Measurements from ENCODE around the gene CCND1.

CCND1 gene

DNA sequence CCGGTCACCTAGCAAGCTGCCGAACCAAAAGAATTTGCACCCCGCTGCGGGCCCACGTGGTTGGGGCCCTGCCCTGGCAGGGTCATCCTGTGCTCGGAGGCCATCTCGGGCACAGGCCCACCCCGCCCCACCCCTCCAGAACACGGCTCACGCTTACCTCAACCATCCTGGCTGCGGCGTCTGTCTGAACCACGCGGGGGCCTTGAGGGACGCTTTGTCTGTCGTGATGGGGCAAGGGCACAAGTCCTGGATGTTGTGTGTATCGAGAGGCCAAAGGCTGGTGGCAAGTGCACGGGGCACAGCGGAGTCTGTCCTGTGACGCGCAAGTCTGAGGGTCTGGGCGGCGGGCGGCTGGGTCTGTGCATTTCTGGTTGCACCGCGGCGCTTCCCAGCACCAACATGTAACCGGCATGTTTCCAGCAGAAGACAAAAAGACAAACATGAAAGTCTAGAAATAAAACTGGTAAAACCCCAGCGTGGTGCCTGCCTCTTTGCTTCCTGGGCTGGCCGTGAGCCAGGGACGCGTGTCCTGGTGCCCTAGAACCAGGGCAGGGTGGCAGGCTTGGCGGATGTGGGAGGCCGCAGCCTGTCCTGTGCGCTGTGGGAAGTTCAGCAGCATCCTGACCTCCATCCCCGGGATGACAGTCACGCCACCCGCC lies 13.2 kb downstream of the CCND1 start:
- no peak for DNase-seq (ENCODE audit: low spot score)

DNA sequence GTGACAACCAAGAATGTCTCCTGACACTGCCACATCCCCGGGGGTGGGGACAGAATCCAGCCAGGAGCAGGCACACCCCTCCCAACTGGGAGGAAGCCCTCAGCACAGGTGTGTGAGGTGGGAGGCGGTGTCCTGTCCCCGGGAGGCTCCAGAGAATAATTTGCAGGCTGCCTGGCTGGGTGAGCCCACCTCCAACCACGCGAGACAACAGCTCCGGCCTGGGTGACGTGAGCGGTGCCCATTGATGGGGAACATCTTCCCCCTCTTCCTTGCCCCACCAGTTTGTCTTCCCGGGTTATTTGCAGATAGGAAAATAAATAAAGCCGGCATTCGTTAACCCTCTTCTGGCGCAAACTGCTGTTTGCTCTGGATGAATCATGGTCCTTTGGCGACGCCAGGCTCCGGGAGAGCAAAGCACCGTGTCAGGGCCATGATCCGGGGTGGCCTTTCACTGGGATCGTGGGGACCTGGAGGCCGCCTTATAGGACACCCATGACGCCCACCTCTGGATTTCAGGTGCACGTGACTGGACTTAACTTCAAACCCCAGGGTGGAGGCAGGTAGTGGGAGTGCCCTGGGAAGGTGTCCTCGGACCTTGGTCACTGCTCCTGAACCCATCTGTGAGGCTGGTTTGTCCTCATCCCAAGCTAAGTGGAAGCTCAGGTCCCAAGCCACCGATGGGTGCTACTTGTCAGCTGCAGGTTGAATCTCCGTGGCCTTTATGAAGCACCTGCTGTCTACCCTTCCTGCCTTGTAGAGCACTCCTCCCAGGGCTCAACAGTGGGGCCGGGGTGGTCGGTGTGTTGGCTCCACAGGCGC lies 13.9 kb downstream of the CCND1 start:
- no peak for DNase-seq (ENCODE audit: low spot score)

DNA sequence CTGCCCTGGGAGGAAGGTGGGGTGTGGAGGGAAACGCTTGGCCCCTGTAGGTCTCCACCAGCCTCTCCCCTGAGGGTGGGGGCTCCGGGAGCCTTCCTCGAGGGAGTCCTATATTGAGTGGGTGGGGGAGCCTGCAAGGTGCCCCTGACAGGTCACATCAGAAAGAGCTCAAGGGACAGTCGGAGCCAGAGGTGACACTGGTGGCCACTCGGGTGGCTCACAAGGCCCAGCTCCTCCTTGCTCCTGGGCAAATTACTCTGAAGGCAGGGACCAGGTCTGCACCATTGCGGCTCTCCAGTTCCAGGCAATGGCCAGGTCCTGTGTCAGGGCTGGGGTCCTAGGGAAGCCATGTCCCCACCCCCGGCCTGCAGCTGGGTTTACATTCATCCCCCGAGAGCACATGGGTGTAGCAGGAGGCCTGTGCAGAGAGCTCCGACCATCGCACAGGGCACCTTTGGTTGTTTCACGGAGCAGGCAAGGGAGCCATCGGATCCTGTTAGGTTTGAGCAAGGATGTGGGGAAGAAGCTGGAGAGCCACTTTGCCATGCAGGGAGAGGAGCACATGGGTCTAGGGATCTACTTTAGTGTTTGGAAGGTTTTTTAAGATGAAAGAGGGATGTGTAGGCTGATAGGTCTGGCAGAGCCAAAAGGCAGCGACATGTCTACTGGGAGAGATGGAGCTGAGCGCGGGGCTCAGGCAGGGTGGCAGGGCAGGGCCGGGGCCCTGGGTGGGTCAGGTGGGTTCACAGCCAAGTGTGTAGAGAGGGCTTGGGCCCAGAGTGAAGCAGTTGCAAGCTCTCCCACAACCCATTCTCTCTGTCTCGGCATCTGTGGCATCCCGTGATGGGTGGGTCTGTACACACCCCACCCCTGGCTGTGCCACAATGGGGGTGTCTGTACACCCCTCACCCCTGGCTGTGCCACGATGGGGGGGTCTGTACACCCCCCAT lies 14.8 kb downstream of the CCND1 start:
- no peak for DNase-seq (ENCODE audit: low spot score)

DNA sequence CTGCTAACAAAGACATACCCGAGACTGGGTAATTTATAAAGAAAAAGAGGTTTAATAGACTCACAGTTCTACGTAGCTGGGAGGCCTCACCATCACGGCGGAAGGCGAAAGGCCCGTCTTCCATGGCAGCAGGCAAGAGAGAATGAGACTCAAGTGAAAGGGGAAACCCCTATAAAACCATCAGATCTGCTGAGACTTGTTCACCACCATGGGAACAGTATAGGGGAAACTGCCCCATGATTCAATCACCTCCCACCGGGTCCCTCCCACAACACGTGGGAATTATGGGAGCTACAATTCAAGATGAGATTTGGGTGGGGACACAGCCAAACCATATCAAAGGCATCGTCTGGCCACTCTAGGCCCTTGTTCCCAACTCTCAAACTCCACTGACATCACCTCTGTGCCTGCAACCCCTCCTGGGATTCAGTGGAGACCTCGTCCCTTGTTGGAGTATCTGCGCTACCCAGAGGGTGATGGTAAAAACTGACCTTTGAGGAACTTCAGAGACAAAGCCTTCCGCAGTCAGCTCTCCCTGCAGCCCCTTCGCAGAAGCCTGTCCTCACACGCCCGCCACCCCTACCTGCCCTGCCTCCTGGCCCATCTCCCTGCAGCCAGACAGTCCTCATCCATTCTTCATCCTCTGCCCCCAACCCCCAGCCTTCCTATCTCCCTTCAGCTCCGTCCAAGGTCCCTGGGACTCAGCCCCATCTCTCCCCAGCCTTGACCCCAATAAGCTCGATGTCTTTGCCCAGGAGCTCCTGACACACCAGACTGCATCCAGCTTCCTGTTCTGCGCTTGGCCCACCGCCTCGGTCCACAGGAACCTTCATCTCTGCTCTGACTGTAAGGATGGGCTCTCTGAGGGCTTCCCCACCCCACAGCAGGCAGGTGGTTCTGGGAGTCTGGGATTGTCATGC lies 15.8 kb downstream of the CCND1 start:
- peak; percentile 42 for DNase-seq (ENCODE audit: low spot score)

DNA sequence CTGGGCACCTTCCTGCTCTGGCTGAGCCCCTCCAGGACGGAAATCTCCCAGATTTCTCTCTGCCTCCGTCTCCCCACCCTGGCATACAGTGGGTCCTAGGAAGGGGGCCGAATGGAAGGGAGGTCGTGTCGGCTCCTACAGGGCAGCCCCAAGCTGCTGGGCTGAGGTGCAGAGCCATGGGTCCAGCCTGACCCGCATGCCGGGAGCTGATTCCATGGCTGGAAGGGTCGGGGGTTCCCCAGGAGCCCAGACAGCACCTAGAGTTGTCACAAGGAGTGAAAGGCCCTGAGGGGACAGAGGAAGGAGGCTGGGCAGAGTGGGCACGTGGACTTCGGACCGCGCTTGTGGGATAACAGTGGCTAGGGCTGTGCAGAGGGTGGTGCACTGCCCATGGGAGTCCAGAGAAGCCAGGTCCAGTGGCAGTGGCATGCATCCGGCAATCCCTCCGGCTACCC lies 16.5 kb downstream of the CCND1 start:
- DNase-seq (ENCODE audit: low spot score), result no peak

DNA sequence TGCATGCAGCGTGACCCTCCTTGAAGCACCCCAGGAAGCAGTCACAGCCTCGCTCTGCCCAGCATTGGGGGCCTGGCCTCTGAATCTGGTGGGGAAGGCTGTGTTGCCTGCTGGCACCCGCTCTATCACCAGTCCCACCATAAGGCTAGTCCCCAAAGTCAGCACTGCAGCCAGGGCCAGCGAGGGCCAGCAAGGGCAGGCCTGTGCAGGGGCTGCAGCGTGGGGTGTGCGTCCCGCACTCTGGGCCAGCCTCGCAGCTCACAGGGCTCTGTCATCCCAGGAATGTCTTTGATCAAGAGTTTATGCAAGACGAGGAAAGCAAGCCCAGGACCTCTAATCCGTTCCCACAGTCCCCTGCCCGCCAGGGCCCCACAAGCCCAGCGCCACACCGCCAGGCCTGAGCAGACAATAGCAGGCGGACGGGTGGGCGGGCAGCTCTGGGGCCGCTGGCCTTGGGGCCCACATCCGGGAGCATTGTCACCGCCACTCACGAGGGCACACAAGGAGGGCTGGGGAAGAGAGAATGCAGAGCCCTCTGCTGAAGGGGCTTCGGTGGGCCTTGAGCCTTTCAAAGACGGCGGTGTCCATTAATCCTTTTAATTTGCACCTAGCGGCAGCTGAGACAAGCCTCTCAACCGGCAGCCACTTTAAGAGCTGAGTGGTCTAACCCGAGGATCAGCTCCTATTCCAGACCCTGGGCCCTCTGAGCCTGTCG lies 17.1 kb downstream of the CCND1 start:
- DNase-seq (ENCODE audit: low spot score), result no peak

DNA sequence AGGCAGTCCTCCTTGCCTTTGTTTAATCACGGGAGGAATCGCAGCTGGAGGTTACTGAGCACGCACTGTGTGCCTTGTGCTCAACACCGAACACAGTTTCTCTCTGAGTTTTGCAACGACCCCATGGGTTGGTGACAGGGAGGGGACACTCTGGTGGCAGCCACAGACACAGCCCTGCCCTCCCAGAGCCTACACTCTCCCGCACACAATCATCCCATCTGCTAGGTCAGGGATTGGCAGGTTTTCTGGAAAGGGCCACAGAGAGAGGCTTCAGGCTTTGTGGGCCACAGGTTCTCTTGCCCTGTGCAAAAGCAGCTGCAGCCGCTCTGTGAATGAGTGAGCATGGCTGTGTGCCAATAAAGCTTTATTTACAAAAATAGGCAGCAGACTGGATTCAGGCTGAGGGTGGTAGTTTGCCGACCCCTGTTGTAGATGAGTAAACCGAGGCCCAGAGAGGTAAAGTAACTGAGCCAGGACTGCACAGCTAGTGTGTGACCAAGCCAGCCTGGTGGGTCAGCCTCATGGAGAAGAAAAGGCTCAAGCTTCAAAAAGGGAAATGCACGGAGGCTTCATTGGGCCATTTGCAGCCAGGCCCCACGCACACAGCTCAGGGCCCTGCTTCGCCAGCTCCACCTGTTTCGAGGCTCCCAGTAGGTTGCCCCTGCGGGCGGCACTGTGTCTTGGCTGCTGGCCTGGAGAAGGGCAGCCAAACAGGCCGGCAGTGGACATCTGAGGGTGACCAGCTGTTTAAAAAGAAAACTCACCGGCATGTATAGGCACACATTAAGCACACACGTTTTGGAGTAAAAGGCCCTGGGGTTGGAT lies 17.9 kb downstream of the CCND1 start:
- DNase-seq (ENCODE audit: low spot score), result no peak

DNA sequence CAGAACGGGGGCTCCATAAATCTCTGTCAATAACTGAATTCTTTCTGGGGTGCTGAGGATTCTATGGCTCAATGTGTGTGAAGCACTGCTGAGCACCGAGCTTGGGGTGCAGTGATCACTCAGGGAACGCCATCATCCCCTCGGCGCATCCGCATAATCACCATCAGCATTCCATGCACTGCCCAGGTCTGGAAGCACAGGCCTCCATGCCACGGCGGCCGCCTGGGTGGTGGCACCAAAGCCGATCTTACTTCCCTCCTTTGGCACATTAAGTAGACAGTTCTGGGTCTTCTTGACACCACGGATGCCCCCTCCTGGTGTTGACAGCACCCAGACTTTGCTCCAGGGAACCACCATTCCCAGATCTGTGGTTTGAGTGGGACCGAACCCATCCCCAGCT lies 18.6 kb downstream of the CCND1 start:
- DNase-seq (ENCODE audit: low spot score), result no peak

DNA sequence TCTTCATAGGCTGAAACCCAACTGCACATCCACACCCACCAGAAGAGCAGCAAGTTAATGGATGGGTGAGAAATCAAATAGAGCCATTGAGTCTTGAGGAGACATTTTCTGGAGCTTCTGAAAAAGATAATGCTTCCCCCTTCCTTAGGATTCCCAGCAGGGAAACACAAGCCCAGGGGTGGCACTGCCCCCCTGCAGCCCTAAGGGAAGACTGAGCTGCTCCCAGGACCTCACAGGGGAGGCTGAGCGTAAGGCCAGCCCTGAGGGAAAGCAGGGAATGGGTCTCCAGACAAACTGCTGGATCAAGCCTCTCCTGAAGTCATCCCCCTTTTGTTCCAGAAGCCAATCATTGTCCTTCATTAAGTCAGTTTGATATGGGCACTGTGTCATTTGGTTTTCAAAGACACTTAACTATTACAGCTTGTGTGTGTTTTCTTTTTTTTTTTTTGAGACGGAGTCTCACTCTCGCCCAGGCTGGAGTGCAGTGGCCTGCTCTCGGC lies 19.1 kb downstream of the CCND1 start:
- no peak for DNase-seq (ENCODE audit: low spot score)

DNA sequence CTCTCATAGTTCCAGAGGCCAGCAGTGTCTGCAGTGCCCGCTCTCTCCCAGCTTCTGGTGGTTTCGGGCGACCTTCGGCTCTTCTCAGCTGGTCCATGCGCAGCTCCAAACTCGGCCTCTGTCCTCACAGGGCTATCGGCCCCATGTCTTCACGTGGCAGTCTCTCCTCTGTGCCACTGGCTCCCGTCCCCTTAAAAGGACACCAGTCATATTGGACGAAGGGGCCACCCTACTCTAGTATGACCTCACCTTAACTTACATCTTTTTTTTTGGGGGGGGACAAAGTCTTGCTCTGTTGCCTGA lies 20.4 kb downstream of the CCND1 start:
- no peak for DNase-seq (ENCODE audit: low spot score)

DNA sequence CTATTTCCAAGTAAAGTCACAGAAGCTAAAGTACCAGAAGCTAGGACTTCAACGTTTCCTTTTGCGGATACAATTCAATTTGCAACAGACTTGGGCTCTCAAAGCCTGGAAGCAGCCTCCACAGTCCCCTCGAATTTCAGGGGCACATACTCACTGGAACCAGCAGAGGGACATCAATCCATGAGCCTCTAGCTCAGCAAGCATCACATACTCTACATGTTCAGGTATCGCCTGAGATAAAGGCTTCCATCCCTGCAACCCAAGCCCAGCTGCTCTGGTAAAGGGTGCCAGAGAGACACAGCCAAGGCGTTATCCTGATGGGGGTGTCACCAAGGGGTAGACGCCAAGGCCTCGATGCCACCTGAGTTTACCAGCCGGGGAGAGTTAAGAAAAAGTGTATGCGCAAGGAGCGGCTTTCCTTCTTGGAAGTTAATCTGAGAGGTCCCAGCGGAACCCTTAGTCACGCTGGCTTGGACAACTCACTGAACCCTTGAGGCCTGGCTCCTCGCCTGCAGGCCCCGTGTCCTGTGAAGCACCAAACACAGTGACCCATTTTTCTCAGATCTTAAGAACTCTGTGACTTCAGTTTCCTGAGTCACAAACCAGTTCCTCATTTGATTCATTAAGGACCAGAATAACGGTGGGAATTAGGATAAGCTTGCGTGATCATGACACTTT lies 21.2 kb downstream of the CCND1 start:
- DNase-seq (ENCODE audit: low spot score), result no peak

DNA sequence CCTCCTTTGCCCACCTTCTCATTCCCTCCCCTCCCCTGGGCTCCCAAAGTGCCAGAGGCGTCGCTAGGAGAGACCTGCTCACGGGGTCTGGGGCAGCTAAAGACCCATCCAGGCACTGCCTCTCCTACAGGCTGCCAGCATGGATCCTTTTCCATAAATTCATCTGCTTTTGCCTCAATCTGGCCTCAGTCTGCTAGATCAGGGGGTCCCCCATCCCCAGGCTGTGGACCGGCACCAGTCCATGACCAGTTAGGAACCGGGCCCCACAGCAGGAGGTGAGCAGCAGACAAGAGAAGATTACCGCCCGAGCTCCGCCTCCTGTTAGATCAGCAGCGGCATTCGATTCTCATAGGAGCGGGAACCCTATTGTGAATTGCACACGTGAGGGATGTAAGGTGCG lies 21.9 kb downstream of the CCND1 start:
- peak; percentile 46 for DNase-seq (ENCODE audit: low spot score)

DNA sequence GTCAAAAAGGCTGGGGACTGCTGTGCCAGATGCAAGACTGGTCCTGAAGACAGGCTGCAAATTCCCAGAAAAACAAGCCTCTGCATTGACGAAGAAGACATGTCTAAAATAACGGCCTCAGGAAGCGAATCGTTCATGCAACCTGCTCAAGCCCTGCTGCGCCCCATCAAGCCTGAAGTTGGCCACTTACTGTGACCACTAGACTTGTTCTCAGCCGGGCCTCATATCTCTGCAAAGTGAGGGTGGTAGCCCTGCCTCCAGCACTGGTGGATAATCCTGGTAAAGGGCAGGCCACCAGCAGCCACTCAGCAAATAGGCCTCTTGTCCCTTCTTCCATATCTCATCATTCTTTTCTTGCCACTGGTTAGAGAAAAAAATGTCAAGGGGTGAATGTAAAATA lies 22.4 kb downstream of the CCND1 start:
- DNase-seq (ENCODE audit: low spot score), result no peak

DNA sequence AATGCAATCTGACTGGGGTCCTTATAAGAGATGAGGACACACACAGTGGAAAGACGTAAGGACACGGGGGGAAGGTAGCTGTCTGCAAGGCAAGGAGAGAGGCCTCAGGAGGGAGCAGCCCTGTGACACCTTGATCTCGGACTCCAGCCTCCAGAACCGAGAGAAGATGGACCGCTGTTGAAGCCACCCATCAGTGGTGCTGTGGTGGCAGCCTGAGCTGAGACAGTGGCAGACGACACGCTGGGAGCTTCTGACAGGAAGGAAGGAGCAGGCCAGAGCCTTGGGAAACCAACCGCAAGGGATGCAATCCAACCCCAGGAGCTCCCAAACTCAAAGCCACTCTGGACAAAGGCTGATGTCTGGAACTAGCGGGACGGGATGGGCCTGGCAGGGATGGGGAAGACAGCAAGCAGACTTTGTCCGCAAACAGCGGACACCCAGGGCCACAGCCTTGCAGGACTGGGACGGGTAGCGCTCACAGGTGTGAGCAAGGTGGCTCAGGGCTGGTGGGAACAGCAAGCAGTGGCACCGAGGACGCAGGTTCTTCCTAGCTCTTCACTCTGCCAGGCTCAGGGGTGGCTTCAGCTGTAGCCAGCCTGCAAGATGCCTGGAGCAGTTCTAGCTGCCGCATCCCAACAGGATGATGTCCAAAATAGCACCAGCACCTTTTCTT lies 23.3 kb downstream of the CCND1 start:
- peak; percentile 38 for DNase-seq (ENCODE audit: low spot score)

DNA sequence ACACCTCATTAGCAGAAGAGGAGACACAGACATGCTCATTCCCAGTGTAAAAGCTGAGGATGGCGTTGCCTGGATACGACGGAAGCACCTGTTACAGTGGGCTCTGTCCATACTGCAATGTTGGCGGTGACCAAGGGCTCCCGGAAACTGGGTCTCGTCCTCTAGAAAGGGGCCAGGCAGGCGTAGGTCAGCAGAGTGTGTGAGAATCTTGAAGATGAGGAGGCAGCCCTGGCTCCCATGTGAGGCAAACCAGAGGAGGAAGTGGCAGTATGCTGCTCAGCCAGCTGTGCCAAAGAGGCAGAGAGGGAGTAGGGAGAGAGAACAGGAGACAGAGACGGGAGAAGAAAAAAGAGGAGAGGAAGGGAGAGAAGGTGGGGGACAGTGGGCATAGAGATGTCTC lies 23.9 kb downstream of the CCND1 start:
- peak; percentile 37 for DNase-seq (ENCODE audit: low spot score)

DNA sequence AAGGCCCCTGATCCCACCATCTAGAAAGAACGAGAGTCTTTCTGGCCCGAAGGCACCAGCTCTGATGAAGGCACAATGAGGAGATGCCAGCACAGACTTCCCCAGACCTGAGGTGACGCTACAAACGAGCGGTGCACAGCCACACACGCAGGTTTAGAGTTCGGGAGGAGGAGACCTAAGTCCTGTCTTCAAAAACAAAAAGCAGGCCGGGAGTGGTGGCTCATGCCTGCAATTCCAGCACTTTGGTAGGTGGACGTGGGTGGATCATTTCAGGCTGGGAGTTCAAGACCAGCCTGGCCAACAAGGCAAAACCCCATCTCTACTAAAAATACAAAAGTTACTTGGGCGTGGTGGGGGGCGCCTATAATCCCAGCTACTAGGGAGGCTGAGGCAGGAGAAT lies 24.7 kb downstream of the CCND1 start:
- DNase-seq (ENCODE audit: low spot score), result no peak

DNA sequence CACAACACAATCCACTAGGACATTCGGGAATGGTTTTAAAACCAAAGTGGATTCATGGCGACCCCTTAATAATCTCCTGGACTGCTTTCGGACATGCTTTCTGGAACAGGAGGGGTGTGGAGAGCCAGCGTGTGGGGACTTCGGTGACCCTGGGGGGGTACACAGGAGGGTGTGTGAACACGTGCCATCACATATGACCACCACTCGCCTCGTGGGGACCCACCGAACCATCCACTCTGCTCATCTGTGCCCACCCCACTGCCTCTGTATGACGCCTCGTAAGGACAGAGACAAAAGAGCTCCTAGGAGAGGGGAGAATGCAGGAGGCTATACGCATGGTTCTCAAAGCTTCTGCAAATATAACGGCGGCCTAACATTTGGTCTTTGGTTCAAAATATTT lies 25.3 kb downstream of the CCND1 start:
- DNase-seq (ENCODE audit: low spot score), result no peak

DNA sequence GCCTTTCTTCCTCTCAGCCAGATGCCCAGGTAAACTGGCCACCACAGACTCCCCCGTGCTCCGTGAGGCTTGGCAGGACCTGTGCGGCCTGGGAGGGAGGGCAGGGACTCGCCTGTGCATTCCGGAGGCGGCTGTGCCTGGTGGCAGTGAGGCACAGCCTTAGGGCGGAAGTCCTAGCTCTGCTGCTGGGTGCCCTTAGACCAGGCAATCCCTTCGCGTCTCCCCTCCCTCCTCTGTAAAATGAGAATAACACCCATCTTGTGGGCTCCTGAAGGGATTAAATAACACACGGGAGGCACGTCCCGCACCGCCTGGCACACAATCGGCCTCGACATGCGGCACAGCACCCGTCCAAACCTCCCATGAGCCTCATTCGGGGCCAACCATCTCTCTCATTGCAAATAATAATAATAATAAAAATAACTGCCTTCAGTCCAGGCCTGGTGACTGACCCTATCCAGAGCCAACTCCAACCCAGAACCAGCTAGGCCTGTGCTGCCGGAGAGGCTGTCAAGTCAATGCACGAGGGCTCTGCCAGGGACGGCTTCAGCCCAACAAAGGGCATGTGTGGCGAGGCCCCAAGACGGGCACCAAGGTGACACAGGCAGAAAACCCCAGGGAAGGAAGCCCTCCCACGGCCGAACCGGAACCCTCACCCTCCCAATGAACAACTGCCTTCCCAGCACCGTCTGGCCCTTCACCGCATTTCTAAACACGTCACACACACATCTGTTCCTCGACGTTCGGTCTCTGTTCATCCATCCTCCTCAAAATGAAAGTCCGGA lies 26.0 kb downstream of the CCND1 start:
- no peak for DNase-seq (ENCODE audit: low spot score)
